Ascending aorta (tissue), 2 donors: ENCODE measurements around the gene UCHL1. TPM values are rescaled to one million over a fixed set of nuclear protein-coding genes. Genes with fewer than 3 reads are reported as not detected.

ENCODE experiments used
- DNase-seq, 2 donors: peaks; one replicate each; pipeline ENCODE4 v3.0.0-alpha.2; 2019; ENCODE audit warnings: low spot score in 2 of 2
- H3K27ac ChIP-seq, 2 donors: fragments of 200-600 bp; sonication (generic); one replicate each; pipeline ENCODE4 v1.5.1; 2016 to 2017; ENCODE audit warnings: mild to moderate bottlenecking in 1 of 2
- H3K27me3 ChIP-seq: fragments of 200-600 bp; sonication (generic); one replicate; pipeline ENCODE4 v1.5.1; 2017
- H3K36me3 ChIP-seq, 2 donors: fragments of 200-600 bp; sonication (generic); one replicate each; pipeline ENCODE4 v1.5.1; 2016
- H3K4me1 ChIP-seq, 2 donors: fragments of 200-600 bp; sonication (generic); one replicate each; pipeline ENCODE4 v1.5.1; 2016 to 2017; ENCODE audit warnings: mild to moderate bottlenecking in 1 of 2
- H3K4me3 ChIP-seq, 2 donors: fragments of 200-600 bp; sonication (generic); one replicate each; pipeline ENCODE4 v1.5.1; 2016 to 2017; ENCODE audit warnings: mild to moderate bottlenecking in 1 of 2
- H3K9me3 ChIP-seq, 2 donors: fragments of 200-600 bp; sonication (generic); one replicate each; pipeline ENCODE4 v1.5.1; 2016
- CTCF ChIP-seq, 3 experiments: fragments of 200-600 bp in 2 of 3; fragments of 450-650 bp in 1 of 3; sonication (generic) in 2 of 3; IDR thresholded peaks; one replicate each; pipeline ENCODE4 v1.5.1; 2016 to 2019; ENCODE audit warnings: antibody characterized with exemption in 3 of 3, mild to moderate bottlenecking in 1 of 3, moderate library complexity in 1 of 3
- intact Hi-C: fragments of 100-400 bp; cut with DNase I; formaldehyde crosslinking; loops from one replicate; pipeline ENCODE4 v1.15.1; 2023
- total RNA-seq: library from RNA; depleted of rRNA; stranded (reverse); fragments of >200 nt; gene quantifications from one replicate; pipeline ENCODE4 v1.1.0, GENCODE V29; 2016

Gene UCHL1
- 119 TPM for total RNA-seq

DNA sequence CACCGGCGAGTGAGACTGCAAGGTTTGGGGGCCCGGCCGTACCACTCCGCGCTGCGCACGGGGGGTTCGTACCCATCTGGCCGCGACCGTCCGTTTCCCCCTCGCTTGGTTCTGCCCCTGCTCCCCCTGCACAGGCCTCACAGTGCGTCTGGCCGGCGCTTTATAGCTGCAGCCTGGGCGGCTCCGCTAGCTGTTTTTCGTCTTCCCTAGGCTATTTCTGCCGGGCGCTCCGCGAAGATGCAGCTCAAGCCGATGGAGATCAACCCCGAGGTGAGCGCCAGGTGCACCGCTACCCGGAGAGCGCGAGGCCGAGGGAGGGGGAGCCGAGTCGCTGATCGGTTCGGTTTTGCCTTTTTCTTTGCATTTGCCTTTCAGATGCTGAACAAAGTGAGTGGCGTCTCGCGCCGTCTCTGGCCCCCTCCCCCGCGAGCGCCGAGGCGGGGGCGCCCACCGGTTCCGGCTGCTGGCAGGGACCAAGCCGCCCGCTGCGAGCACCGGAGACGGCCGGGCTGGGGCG, at the start of gene UCHL1:
UCHL1 (plus strand) TSS at position 189 of the 517 bp plus-strand sequence; CDS start at position 238, 49 bp downstream.
- TF ChIP-seq CTCF (IDR thresholded peaks at IDR 0.05): no peak
- Histone ChIP-seq H3K4me3 (peak within 1 kb of the TSS; percentile 56 to 74), H3K36me3 (no peaks in the 10 kb centered on the region), H3K4me1 (peaks cover 8 to 9% of the 10 kb centered on the region in 2 donors), H3K27ac (no peak within 1 kb of the TSS), H3K27me3 (no peaks in the 10 kb centered on the region), H3K9me3 (no peaks in the 10 kb centered on the region)
- intact Hi-C loops: loop anchor here (5.0 kb wide), 1 partner anchor 626 kb away; no protein-coding TSS in a partner anchor
- peak in 1 of 2 donors; percentile 65 for DNase-seq

- intact Hi-C loops: no loop called here
- Histone ChIP-seq H3K27ac (no peak overlapping the region), H3K9me3 (no peaks in the 10 kb centered on the region), H3K36me3 (no peaks in the 10 kb centered on the region), H3K4me1 (peaks cover 5 to 51% of the 10 kb centered on the region in 2 donors), H3K27me3 (no peaks in the 10 kb centered on the region), H3K4me3 (no peak overlapping the region)
- TF ChIP-seq CTCF (IDR thresholded peaks at IDR 0.05): no peak
- no peak for DNase-seq
These were observed 49.4 kb upstream of the UCHL1 start for GRCh38 chr4:41207291-41207831.

DNA sequence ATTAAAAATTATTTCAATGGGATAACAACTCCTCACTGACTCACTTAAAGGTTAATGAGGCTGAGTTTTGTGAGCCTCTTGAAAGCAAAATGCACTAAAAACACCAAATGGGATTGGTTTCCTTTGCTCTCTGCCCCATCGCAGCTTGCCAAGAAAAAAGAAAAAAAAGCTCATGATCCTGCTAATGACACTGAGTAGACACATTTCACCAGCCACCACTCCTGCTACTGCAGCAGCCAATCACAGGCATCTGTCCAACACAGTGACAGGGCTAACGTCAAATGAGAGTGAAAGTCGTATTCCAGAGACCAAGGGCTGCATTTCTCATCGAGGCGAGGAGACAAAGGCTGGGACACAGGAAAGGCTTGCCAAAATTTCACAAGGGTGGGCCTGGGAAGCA, 47.5 kb upstream of the UCHL1 start:
- intact Hi-C loops: no loop called here
- no peak overlapping the region for H3K4me3 ChIP-seq
- no peaks in the 10 kb centered on the region for H3K36me3 ChIP-seq
- peaks cover 5 to 40% of the 10 kb centered on the region in 2 donors for H3K4me1 ChIP-seq
- no peaks in the 10 kb centered on the region for H3K27me3 ChIP-seq
- DNase-seq: no peak
- TF ChIP-seq CTCF (IDR thresholded peaks at IDR 0.05): no peak
- H3K27ac ChIP-seq: no peak overlapping the region
- H3K9me3 ChIP-seq: no peaks in the 10 kb centered on the region

- TF ChIP-seq CTCF (IDR thresholded peaks at IDR 0.05): no peak
- no peak for DNase-seq
- Histone ChIP-seq H3K9me3 (no peaks in the 10 kb centered on the region), H3K4me3 (no peak overlapping the region), H3K4me1 (peaks cover 6 to 33% of the 10 kb centered on the region in 2 donors), H3K36me3 (no peaks in the 10 kb centered on the region), H3K27ac (no peak overlapping the region), H3K27me3 (no peaks in the 10 kb centered on the region)
- intact Hi-C loops: loop anchor here (5.0 to 10.0 kb wide), 2 partner anchors 138 to 475 kb away; no protein-coding TSS in a partner anchor
These were observed 46.8 kb upstream of the UCHL1 start for GRCh38 chr4:41209901-41210300.

DNA sequence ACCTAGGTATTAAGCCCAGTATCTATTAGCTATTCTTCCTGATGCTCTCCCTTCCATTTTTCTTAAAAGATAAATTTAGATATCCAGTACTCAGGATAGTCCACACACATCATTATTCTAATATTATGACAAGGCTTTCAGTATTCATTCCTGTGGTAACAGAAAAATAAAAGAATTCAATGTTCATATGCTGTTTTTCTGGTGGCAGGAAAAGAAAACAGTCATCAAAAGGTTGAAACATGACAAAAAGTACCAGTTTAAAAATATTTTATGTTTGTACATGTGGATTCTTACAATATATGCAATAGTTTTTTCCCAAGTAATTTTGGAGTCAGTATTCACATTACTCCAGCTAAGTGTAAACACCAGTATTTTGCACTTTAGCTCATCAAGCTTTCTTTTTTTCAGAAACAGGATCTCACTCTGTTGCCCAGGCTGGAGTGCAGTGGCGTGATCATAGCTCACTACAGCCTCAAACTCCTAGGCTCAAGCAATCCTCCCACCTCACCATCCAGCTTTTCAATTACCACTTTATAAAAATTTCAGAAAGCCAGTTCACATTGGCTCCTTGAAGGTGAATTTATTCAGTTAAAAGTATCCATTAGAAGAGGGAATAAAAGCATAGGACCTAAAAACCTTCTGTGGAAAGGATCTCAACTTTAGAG, 44.6 kb upstream of the UCHL1 start:
- H3K9me3 ChIP-seq: no peaks in the 10 kb centered on the region
- intact Hi-C loops: loop anchor here (2.0 to 10.0 kb wide), 5 partner anchors 35 to 477 kb away; no protein-coding TSS in a partner anchor
- H3K36me3 ChIP-seq: no peaks in the 10 kb centered on the region
- peaks cover 7 to 27% of the 10 kb centered on the region in 2 donors for H3K4me1 ChIP-seq
- no peak for TF ChIP-seq CTCF (IDR thresholded peaks at IDR 0.05)
- H3K27me3 ChIP-seq: no peaks in the 10 kb centered on the region
- DNase-seq: no peak
- H3K4me3 ChIP-seq: peak overlapping the region; percentile 88 to 92
- H3K27ac ChIP-seq: peak overlapping the region in 1 of 2 donors; percentile 24
